RWPE1 (cell line): ENCODE results near the gene CD55.
"Not testable (repeated sequence)": the region's sequence is repeated elsewhere in the genome, so short reads cannot be mapped to it uniquely, and the experiment has no call there.

Source experiments
- CTCF ChIA-PET: fragments of 350-600 bp; sonication (Branson Sonifier 250); formaldehyde crosslinking; extraction: SDS; loops from one replicate; lab custom pipeline; 2021; lab: Yijun Ruan, JAX
- POLR2A ChIA-PET: fragments of 400-600 bp; formaldehyde crosslinking; extraction: SDS; loops from one replicate; lab custom pipeline; 2020; ENCODE audit warnings: antibody characterized with exemption; ENCODE audit not compliant: low non-redundant PET; lab: Yijun Ruan, JAX
- DNase-seq: peaks from one replicate; pipeline ENCODE4 v3.0.0; 2012; ENCODE audit warnings: low spot score
- H3K27ac ChIP-seq: fragments of 450-650 bp; 2 replicates; pipeline ENCODE4 v1.5.1; 2017
- TF ChIP-seq, protein P1 (sequence below): fragments of 450-650 bp; conservative IDR thresholded peaks from 2 replicates; pipeline ENCODE4 v1.5.1; 2017; ENCODE audit warnings: low read depth, mild to moderate bottlenecking

The CD55 gene

DNA sequence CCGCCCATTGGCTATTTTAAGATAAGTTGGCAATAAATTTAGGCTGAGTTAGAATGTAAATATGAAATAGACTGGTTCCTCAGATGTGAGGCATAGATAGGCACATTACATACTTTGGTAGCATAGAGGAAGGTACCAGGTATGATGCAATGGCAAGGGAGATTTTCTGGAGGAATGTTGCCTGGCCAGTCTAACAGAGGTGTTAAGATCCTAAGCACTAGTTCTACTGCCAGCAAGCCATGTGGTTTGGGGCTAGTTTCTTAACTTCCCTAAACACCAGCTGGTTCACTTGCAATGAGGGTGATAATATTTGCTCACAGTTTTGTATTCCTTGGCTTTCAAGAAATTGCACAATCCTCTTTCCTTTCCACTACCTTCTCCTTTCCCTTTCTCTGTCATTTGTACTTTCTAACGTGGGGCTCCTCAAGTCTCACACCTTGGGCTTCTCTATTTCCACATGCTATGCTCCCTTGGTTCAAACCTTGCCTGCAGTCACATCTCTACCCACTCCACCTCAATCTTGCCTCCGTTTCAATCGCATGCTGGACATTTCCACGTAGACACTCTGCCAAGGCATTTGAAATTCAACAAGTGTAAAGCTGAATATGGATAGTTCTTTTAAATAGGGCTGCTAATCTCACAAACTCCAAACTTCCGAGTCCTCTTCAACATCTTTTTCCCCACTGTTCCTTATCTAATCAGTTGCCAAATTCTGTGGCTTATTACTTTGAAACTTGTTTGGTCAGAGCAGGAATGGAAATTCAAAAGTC, 4.7 kb upstream of the CD55 start:
- POLR2A ChIA-PET: no interaction called here
- TF ChIP-seq, protein P1, sequence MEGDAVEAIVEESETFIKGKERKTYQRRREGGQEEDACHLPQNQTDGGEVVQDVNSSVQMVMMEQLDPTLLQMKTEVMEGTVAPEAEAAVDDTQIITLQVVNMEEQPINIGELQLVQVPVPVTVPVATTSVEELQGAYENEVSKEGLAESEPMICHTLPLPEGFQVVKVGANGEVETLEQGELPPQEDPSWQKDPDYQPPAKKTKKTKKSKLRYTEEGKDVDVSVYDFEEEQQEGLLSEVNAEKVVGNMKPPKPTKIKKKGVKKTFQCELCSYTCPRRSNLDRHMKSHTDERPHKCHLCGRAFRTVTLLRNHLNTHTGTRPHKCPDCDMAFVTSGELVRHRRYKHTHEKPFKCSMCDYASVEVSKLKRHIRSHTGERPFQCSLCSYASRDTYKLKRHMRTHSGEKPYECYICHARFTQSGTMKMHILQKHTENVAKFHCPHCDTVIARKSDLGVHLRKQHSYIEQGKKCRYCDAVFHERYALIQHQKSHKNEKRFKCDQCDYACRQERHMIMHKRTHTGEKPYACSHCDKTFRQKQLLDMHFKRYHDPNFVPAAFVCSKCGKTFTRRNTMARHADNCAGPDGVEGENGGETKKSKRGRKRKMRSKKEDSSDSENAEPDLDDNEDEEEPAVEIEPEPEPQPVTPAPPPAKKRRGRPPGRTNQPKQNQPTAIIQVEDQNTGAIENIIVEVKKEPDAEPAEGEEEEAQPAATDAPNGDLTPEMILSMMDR: no peak
- CTCF ChIA-PET: no interaction called here
- peak; percentile 71 for DNase-seq
- no peak overlapping the region for H3K27ac ChIP-seq

DNA sequence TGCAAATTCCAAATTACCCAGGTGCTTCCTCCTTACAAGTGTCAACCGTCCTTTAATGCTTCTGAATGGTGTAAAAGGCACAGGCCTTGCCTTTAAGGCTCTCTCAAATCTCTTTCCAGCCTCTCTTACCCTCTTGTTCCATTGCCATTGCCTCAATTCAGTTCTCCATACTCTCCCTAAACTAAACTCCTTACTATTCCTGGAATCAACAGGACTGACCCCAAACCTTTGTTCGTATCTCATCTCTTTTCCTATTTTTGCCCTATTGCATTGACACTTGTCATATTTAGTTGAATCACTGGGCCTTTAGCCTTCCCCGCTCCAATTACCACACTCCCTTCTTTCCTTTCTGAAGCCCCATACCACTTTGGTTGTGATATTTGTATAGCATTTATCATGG, 3.9 kb upstream of the CD55 start:
- no peak for DNase-seq
- TF ChIP-seq, protein P1: no peak
- ChIA-PET POLR2A (no interaction called here), CTCF (interaction anchor here (0.9 kb wide), 1 partner anchor 19 kb away, joined by 3 read pairs; no protein-coding TSS in a partner anchor)
- no peak overlapping the region for H3K27ac ChIP-seq

DNA sequence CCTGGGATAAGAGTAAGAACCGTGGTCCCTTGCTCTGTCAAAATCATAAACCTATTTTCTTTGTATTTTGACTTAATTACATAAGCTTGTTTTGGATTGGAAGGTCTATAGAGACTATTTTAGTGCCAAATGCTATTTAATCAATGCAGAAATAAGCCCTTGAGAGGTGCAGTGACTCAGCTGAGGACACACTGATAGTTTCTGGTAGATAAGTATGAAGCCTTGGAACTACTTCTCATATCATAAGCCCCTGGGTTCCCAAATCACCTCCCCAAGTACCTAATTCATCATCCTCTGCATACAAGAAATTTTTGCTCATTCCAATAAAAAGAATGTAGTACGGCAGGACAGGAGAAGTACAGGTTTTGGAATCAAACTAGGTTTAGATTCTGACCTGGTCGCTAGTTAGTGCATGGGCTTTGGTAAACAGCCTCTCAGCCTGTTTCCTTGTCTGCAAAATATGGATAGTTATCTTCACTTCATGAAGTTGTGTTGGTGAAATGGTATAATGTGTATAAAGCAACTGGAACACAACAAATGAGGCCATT, 3.3 kb upstream of the CD55 start:
- CTCF ChIA-PET: interaction anchor here (0.9 kb wide), 1 partner anchor 20 kb away, joined by 3 read pairs; no protein-coding TSS in a partner anchor
- H3K27ac ChIP-seq: no peak overlapping the region
- DNase-seq: no peak
- TF ChIP-seq, protein P1: no peak
- POLR2A ChIA-PET: no interaction called here

DNA sequence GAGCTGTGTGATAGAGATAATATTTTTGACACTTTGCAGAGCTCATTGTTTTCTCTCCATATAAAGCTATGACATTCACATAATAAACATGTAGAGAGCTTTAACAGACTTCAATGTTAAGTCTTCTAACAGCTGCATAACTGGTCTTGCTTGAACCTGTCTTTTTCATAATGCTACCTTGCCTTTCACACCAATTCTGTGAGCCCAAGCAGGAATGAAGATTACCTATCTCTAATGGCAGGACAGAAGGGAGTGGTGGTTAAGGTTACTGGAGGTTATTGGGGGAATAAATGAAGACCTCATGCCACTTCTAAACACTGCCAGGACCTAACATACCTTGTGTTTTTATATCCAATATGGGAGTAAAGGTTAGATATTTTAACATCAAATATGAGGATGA, 2.3 kb upstream of the CD55 start:
- DNase-seq: no peak
- POLR2A ChIA-PET: no interaction called here
- CTCF ChIA-PET: interaction anchor here (0.6 kb wide), 1 partner anchor 54 kb away, joined by 3 read pairs; no protein-coding TSS in a partner anchor
- TF ChIP-seq, protein P1: no peak
- no peak overlapping the region for H3K27ac ChIP-seq

DNA sequence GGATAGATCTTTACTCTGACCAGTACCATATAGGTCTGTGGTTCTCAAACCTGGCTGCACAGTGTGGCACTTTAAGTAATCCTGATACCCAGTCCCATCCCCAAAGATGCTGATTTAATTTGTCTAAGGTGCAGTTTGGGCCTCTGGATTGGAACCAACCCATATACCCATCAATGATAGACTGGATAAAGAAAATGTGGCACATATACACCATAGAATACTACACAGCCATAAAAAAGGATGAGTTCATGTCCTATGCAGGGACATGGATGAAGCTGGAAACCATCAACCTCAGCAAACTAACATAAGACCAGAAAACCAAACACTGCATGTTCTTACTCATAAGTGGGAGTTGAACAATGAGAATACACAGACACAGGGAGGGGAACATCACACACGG, 1.4 kb upstream of the CD55 start:
- H3K27ac ChIP-seq, POLR2A ChIA-PET, DNase-seq: not testable (repeated sequence)
- CTCF ChIA-PET: interaction anchor here (0.6 kb wide), 2 partner anchors 10 to 31 kb away, joined by 3 to 5 read pairs; no protein-coding TSS in a partner anchor

DNA sequence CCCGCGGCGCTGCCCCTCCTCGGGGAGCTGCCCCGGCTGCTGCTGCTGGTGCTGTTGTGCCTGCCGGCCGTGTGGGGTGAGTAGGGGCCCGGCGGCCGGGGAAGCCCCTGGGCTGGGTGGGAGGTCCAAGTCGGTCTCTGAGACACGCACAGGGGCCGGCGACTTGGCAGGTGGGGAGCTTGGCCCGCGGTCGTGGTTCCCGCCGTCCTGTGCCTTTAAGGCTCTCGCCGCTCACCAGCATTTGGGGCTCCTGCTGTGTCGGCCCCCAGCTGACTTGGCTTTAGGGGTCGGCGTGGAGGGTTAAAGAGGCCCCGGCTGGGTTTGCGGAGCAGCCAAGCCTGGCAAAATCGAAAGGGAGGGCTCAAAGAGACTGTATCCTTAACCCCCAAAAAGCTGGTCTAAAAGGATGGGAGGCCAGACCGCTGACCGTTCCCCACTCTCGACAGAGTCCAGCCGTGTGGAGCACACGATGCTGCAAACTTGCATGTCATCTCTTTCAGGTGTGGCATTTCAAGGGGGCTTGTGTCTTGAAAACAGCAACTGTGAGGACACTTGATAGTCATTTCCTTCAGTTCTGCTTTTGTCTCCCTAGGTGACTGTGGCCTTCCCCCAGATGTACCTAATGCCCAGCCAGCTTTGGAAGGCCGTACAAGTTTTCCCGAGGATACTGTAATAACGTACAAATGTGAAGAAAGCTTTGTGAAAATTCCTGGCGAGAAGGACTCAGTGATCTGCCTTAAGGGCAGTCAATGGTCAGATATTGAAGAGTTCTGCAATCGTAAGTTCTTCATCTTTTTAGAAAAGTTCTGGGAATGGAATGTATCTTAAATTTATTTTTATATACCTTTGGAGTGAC, 540 bp downstream of the CD55 start:
- ChIA-PET CTCF (interaction anchor here (0.6 to 1.9 kb wide), 7 partner anchors 40 to 754 kb away, joined by 3 to 7 read pairs (median 5); no protein-coding TSS in a partner anchor), POLR2A (interaction anchor here (0.5 kb wide), 1 partner anchor 109 kb away, joined by 3 read pairs; no protein-coding TSS in a partner anchor)
- TF ChIP-seq, protein P1: no peak
- DNase-seq: no peak
- peak overlapping the region; percentile 94 for H3K27ac ChIP-seq
